ENCODE measurements around the gene PSORS1C2. TPM values are rescaled to one million over a fixed set of nuclear protein-coding genes. Genes with fewer than 3 reads are reported as not detected.
A peak's percentile ranks its signal among the peaks of the same experiment; 100 is the strongest.

Gene PSORS1C2
- polyA plus RNA-seq, 2 of the 4 experiments (the other 2 are of a cell fraction) = 0.08 TPM; not detected in 1

- no peak overlapping the region for H3K27ac ChIP-seq
- POLR2A ChIA-PET = no interaction called here
- H3K9me3 ChIP-seq = no peaks in the 10 kb centered on the region
- H3K4me3 ChIP-seq = no peak overlapping the region
- no peak overlapping the region for H3K4me2 ChIP-seq
- WGBS (ENCODE audit: missing lambda C conversion rate) = 87% methylated on average over 3 of the region's 3 CpGs
- ATAC-seq = no peak
- no peak for TF ChIP-seq KDM5A (IDR thresholded peaks at IDR 0.05)
- CTCF ChIA-PET = interaction anchor here (1.1 to 2.1 kb wide), 3 partner anchors 16 to 191 kb away, joined by 3 to 6 read pairs (median 5); no protein-coding TSS in a partner anchor
- no peak for FAIRE-seq
- DNase-seq (ENCODE audit: low read depth in 1 of 2, low spot score in 1 of 2) = no peak
- peaks cover 14% of the 10 kb centered on the region for H3K4me1 ChIP-seq
These were observed 37.1 kb upstream of the PSORS1C2 start for GRCh38 chr6:31175971-31176370.

DNA sequence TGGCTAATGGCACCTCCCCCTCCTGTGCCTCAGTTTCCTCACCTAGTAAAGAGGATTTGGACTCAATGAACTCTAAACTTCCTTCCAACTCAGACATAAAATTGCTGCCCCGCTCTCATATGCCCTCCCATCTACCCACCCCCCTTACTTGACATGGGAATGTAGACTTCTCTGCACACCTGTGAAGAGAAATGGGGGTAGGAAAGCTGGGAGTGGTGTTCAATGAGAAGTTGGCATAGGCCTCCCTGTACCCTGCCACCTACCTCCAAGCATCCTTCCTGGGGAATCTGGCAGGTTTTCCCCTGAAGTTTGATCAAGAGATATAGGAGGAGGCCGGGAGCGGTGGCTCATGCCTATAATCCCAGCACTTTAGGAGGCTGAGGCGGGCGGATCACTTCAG lies 35.5 kb upstream of the PSORS1C2 start:
- Histone ChIP-seq H3K4me3 (no peak overlapping the region), H3K4me1 (peaks cover 14% of the 10 kb centered on the region), H3K4me2 (no peak overlapping the region), H3K9me3 (no peaks in the 10 kb centered on the region), H3K27ac (no peak overlapping the region)
- POLR2A ChIA-PET = no interaction called here
- CTCF ChIA-PET = interaction anchor here (0.5 to 1.3 kb wide), 3 partner anchors 18 to 192 kb away, joined by 3 read pairs; no protein-coding TSS in a partner anchor
- FAIRE-seq (no peak), ATAC-seq (no peak), DNase-seq (ENCODE audit: low read depth in 1 of 2, low spot score in 1 of 2) (no peak)
- WGBS (ENCODE audit: missing lambda C conversion rate) = 99% methylated on average over 5 of the region's 5 CpGs
- no peak for TF ChIP-seq TFCP2L1 (CRISPR knock-in tag; IDR thresholded peaks at IDR 0.05)
- TF ChIP-seq FOSL2 (IDR thresholded peaks at IDR 0.05) = no peak
- no peak for TF ChIP-seq FOSL2 (CRISPR knock-in tag; IDR thresholded peaks at IDR 0.05)
- TF ChIP-seq JUN (IDR thresholded peaks at IDR 0.05) = no peak
- TF ChIP-seq KDM5A (IDR thresholded peaks at IDR 0.05) = no peak
- TF ChIP-seq HEYL (CRISPR knock-in tag; IDR thresholded peaks at IDR 0.05) = no peak
- TF ChIP-seq FOXS1 (CRISPR knock-in tag; IDR thresholded peaks at IDR 0.05) = no peak
- TF ChIP-seq, protein P1, sequence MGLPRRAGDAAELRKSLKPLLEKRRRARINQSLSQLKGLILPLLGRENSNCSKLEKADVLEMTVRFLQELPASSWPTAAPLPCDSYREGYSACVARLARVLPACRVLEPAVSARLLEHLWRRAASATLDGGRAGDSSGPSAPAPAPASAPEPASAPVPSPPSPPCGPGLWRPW (IDR thresholded peaks at IDR 0.05) = no peak
- no peak for TF ChIP-seq MYC (IDR thresholded peaks at IDR 0.05; ENCODE audit: borderline replicate concordance, low read length)
- no peak for TF ChIP-seq HOXA7 (CRISPR knock-in tag; IDR thresholded peaks at IDR 0.05)
- TF ChIP-seq RAD21 (conservative IDR thresholded peaks at IDR 0.05 in 1 of 2, IDR thresholded peaks at IDR 0.05 in 1 of 2) = no peak
- no peak for TF ChIP-seq MAX (IDR thresholded peaks at IDR 0.05)
- TF ChIP-seq CBX8 (IDR thresholded peaks at IDR 0.05) = no peak
- TF ChIP-seq ESRRA (IDR thresholded peaks at IDR 0.05; ENCODE audit: borderline replicate concordance, low read length) = no peak
- no peak for TF ChIP-seq SREBF2 (IDR thresholded peaks at IDR 0.05)

DNA sequence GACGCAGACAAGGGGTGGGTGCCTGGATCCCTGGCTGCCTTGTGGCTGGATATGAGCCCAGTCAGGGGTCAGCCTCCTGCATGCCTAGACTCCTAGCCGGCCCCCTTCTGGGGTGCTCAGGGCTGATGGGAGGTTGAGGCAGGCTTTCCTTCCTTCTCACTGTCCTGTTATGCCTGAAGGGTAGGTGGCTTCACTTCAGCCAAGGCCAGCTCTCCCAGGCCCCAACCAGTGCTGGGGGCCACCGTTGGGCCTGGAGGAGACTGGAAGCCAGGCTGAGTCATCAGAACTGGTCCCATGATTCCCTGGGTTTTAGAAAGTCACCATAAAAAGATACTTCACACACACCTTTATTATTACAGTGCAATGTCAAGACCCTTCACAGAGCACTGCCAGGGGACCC lies 34.5 kb upstream of the PSORS1C2 start:
- Histone ChIP-seq H3K4me1 (peaks cover 8% of the 10 kb centered on the region; the same call in 2 of the 3 replicates), H3K4me3 (no peak overlapping the region), H3K4me2 (no peak overlapping the region), H3K27ac (0 out of 6 replicates have a peak overlapping the region, but pooled peaks of 1 of the 2 experiments have one; percentile 28), H3K9me3 (no peaks in the 10 kb centered on the region)
- FAIRE-seq (no peak), ATAC-seq (no peak), DNase-seq (ENCODE audit: low read depth in 1 of 2, low spot score in 1 of 2) (no peak)
- CTCF ChIA-PET = interaction anchor here (0.9 to 1.3 kb wide), 3 partner anchors 19 to 193 kb away, joined by 3 read pairs; no protein-coding TSS in a partner anchor
- POLR2A ChIA-PET = no interaction called here
- no peak for TF ChIP-seq HEYL (CRISPR knock-in tag; IDR thresholded peaks at IDR 0.05)
- TF ChIP-seq CBX8 (IDR thresholded peaks at IDR 0.05) = no peak
- TF ChIP-seq, protein P2, sequence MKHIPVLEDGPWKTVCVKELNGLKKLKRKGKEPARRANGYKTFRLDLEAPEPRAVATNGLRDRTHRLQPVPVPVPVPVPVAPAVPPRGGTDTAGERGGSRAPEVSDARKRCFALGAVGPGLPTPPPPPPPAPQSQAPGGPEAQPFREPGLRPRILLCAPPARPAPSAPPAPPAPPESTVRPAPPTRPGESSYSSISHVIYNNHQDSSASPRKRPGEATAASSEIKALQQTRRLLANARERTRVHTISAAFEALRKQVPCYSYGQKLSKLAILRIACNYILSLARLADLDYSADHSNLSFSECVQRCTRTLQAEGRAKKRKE (CRISPR knock-in tag; IDR thresholded peaks at IDR 0.05; ENCODE audit: low read depth) = no peak
- TF ChIP-seq, protein P3, sequence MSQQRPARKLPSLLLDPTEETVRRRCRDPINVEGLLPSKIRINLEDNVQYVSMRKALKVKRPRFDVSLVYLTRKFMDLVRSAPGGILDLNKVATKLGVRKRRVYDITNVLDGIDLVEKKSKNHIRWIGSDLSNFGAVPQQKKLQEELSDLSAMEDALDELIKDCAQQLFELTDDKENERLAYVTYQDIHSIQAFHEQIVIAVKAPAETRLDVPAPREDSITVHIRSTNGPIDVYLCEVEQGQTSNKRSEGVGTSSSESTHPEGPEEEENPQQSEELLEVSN (IDR thresholded peaks at IDR 0.05; ENCODE audit: borderline replicate concordance, low read depth) = no peak
- TF ChIP-seq HOXB13 (CRISPR knock-in tag; IDR thresholded peaks at IDR 0.05; ENCODE audit: low read depth) = no peak
- no peak for TF ChIP-seq NFE2L2 (conservative IDR thresholded peaks at IDR 0.05; ENCODE audit: low read length)
- no peak for TF ChIP-seq RCOR1 (IDR thresholded peaks at IDR 0.05; ENCODE audit: low read depth, low read length)
- no peak for TF ChIP-seq SREBF2 (IDR thresholded peaks at IDR 0.05)
- no peak for TF ChIP-seq USF2 (IDR thresholded peaks at IDR 0.05)
- no peak for TF ChIP-seq NPAS2 (CRISPR knock-in tag; IDR thresholded peaks at IDR 0.05; ENCODE audit: borderline replicate concordance)
- TF ChIP-seq HOXA7 (CRISPR knock-in tag; IDR thresholded peaks at IDR 0.05) = no peak
- no peak for TF ChIP-seq PBX3 (IDR thresholded peaks at IDR 0.05)
- TF ChIP-seq MAX (IDR thresholded peaks at IDR 0.05) = no peak
- TF ChIP-seq ESRRA (IDR thresholded peaks at IDR 0.05; ENCODE audit: borderline replicate concordance, low read length) = no peak
- no peak for TF ChIP-seq POLR2AphosphoS2 (conservative IDR thresholded peaks at IDR 0.05; ENCODE audit: low read length)
- TF ChIP-seq EHMT2 (IDR thresholded peaks at IDR 0.05; ENCODE audit: low read depth) = no peak
- no peak for TF ChIP-seq TFCP2L1 (CRISPR knock-in tag; IDR thresholded peaks at IDR 0.05)
- no peak for TF ChIP-seq RARB (CRISPR knock-in tag; IDR thresholded peaks at IDR 0.05)
- no peak for TF ChIP-seq ZSCAN20 (CRISPR knock-in tag; IDR thresholded peaks at IDR 0.05)
- 41% methylated on average over 2 of the region's 3 CpGs for WGBS (ENCODE audit: missing lambda C conversion rate)

Data from A549 (cell line).